CD14-positive monocyte (primary cell): ENCODE results near the gene TRDN. TPM values are rescaled to one million over a fixed set of nuclear protein-coding genes. Genes with fewer than 3 reads are reported as not detected.

Source experiments
- DNase-seq, 3 donors: peaks; one replicate each; pipeline ENCODE4 v3.0.0-alpha.2; 2011 to 2022
- H2AFZ ChIP-seq: 2 replicates; pipeline ENCODE4 v1.6.0; 2012; ENCODE audit warnings: mild to moderate bottlenecking, low read depth, low read length, inconsistent platforms; ENCODE audit not compliant: insufficient read depth, poor library complexity, severe bottlenecking
- H3K27ac ChIP-seq, 2 donors: 1 replicate in 1 of 2; 2 replicates in 1 of 2; pipeline ENCODE4 v1.5.1; 2012 to 2013; ENCODE audit warnings: low read length in 2 of 2, control low read depth in 1 of 2, inconsistent platforms in 1 of 2, low read depth in 1 of 2, mild to moderate bottlenecking in 1 of 2
- H3K27me3 ChIP-seq, 2 donors: one replicate each; pipeline versions ENCODE4 v1.6.0 to v1.6.1; 2011 to 2013; ENCODE audit warnings: low read length in 2 of 2; ENCODE audit not compliant: control insufficient read depth in 2 of 2, insufficient read depth in 2 of 2
- H3K36me3 ChIP-seq, 2 donors: replicated peaks in 1 of 2; 1 replicate in 1 of 2; 2 replicates in 1 of 2; pipeline versions ENCODE4 v1.5.1 to v1.6.1; 2012 to 2013; ENCODE audit warnings: low read length in 2 of 2, control low read depth in 1 of 2, inconsistent platforms in 1 of 2, mild to moderate bottlenecking in 1 of 2; ENCODE audit not compliant: insufficient read depth in 2 of 2, control insufficient read depth in 1 of 2
- H3K4me1 ChIP-seq, 2 donors: 1 replicate in 1 of 2; 2 replicates in 1 of 2; pipeline versions ENCODE4 v1.5.1 to v1.6.1; 2012 to 2013; ENCODE audit warnings: low read length in 2 of 2, control low read depth in 1 of 2, inconsistent platforms in 1 of 2, mild to moderate bottlenecking in 1 of 2, moderate library complexity in 1 of 2; ENCODE audit not compliant: insufficient read depth in 2 of 2, control insufficient read depth in 1 of 2
- H3K4me2 ChIP-seq: replicated peaks from 2 replicates; pipeline ENCODE3; 2012; ENCODE audit warnings: low read length, moderate library complexity, mild to moderate bottlenecking; ENCODE audit not compliant: poor library complexity, severe bottlenecking; ENCODE audit errors: extremely low read depth
- H3K4me3 ChIP-seq, 3 experiments: fragments of 200-600 bp in 1 of 3; sonication (generic) in 1 of 3; replicated peaks in 1 of 3; 1 replicate in 2 of 3; 2 replicates in 1 of 3; pipeline ENCODE4 v1.5.1; 2011 to 2013; ENCODE audit warnings: low read length in 3 of 3, mild to moderate bottlenecking in 3 of 3, control low read depth in 2 of 3, low read depth in 2 of 3, inconsistent platforms in 1 of 3, moderate library complexity in 1 of 3
- H3K79me2 ChIP-seq: 2 replicates; pipeline ENCODE4 v1.6.0; 2012; ENCODE audit warnings: mild to moderate bottlenecking, control low read depth, inconsistent platforms, low read length, moderate library complexity; ENCODE audit not compliant: insufficient read depth
- H3K9ac ChIP-seq: 2 replicates; pipeline ENCODE4 v1.6.0; 2017; ENCODE audit warnings: low read length, mild to moderate bottlenecking; ENCODE audit not compliant: insufficient read depth, poor library complexity, severe bottlenecking
- H3K9me3 ChIP-seq, 2 donors: replicated peaks in 1 of 2; 1 replicate in 1 of 2; 2 replicates in 1 of 2; pipeline versions ENCODE4 v1.5.1 to v1.6.1; 2012 to 2013; ENCODE audit warnings: low read length in 2 of 2, control low read depth in 1 of 2; ENCODE audit not compliant: control insufficient read depth in 1 of 2, insufficient read depth in 1 of 2
- H4K20me1 ChIP-seq: 2 replicates; pipeline ENCODE4 v1.6.0; 2012; ENCODE audit warnings: mild to moderate bottlenecking, low read length, control low read depth, moderate library complexity; ENCODE audit not compliant: insufficient read depth
- H3K27ac Mint-ChIP-seq, 7 donors: one replicate each; pipeline ENCODE4 v1.8.0; 2020; ENCODE audit warnings: mild to moderate bottlenecking in 7 of 7, mixed read lengths in 7 of 7, moderate library complexity in 6 of 7, inconsistent platforms in 2 of 7
- H3K27me3 Mint-ChIP-seq, 3 donors: one replicate each; pipeline ENCODE4 v1.8.0; 2021 to 2022; ENCODE audit warnings: low read depth in 3 of 3, mild to moderate bottlenecking in 3 of 3, mixed read lengths in 3 of 3, moderate library complexity in 3 of 3, inconsistent platforms in 1 of 3
- H3K36me3 Mint-ChIP-seq, 2 donors: one replicate each; pipeline ENCODE4 v1.8.0; 2020; ENCODE audit warnings: mixed read lengths in 2 of 2, inconsistent platforms in 1 of 2, mild to moderate bottlenecking in 1 of 2
- H3K4me1 Mint-ChIP-seq: one replicate; pipeline ENCODE4 v1.8.0; 2020; ENCODE audit warnings: mild to moderate bottlenecking, mixed read lengths
- H3K4me3 Mint-ChIP-seq, 2 donors: one replicate each; pipeline ENCODE4 v1.8.0; 2020; ENCODE audit warnings: mild to moderate bottlenecking in 2 of 2, mixed read lengths in 2 of 2, moderate library complexity in 1 of 2
- H3K9me3 Mint-ChIP-seq, 7 donors: one replicate each; pipeline ENCODE4 v1.8.0; 2020 to 2022; ENCODE audit warnings: mixed read lengths in 7 of 7, mild to moderate bottlenecking in 6 of 7, moderate library complexity in 6 of 7, inconsistent platforms in 2 of 7
- CTCF ChIP-seq: fragments of 200-600 bp; IDR thresholded peaks from one replicate; pipeline ENCODE4 v1.8.0; 2022; ENCODE audit warnings: antibody characterized with exemption, mild to moderate bottlenecking
- WGBS: methylation state at CpG from one replicate; pipeline ENCODE4 v1.1.5; 2013; ENCODE audit warnings: missing lambda C conversion rate; ENCODE audit not compliant: insufficient coverage; 5-methylcytosine and 5-hydroxymethylcytosine counted together
- intact Hi-C, 2 donors: fragments of 100-400 bp; cut with micrococcal nuclease; formaldehyde crosslinking; loops; one replicate each; pipeline versions ENCODE4 v1.15.0 to v1.15.1; 2023
- polyA plus RNA-seq, 3 donors: library from polyadenylated mRNA; depleted of rRNA in 1 of 3; unstranded in 2 of 3; stranded (reverse) in 1 of 3; fragments of 300-500 nt in 2 of 3; fragments of >200 nt in 1 of 3; fragmentation: Illumina TruSeq in 2 of 3; gene quantifications; 1 replicate in 2 of 3; 2 replicates in 1 of 3; pipeline ENCODE4 v1.2.3, GENCODE V29; 2012 to 2021

Gene TRDN
- polyA plus RNA-seq, 3 donors: not detected

- TF ChIP-seq CTCF: no peak
Observed at GRCh38 chr6:123570813-123571684, 65.7 kb downstream of the TRDN start.

GRCh38 chr6:123569575-123569974 is 67.2 kb downstream of the TRDN start:
- H3K27me3 Mint-ChIP-seq: peaks cover 0 to 5% (median 0%) of the 10 kb centered on the region in 3 donors
- DNase-seq: no peak
- H3K4me2 ChIP-seq: no peak overlapping the region
- no peaks in the 10 kb centered on the region for H3K4me1 ChIP-seq
- no peak overlapping the region for H3K4me3 Mint-ChIP-seq
- H3K27ac ChIP-seq: no peak overlapping the region
- peaks cover 0 to 4% (median 0%) of the 10 kb centered on the region in 7 donors for H3K9me3 Mint-ChIP-seq
- no peaks in the 10 kb centered on the region for H3K79me2 ChIP-seq
- intact Hi-C loops: no loop called here
- H3K4me3 ChIP-seq: no peak overlapping the region
- H2AFZ ChIP-seq: no peak overlapping the region
- H3K27ac Mint-ChIP-seq: no peak overlapping the region
- no peak overlapping the region for H3K9ac ChIP-seq
- no peaks in the 10 kb centered on the region for H3K27me3 ChIP-seq
- H4K20me1 ChIP-seq: no peaks in the 10 kb centered on the region
- H3K4me1 Mint-ChIP-seq: no peaks in the 10 kb centered on the region
- H3K36me3 ChIP-seq: no peaks in the 10 kb centered on the region
- no peaks in the 10 kb centered on the region for H3K36me3 Mint-ChIP-seq
- H3K9me3 ChIP-seq: no peaks in the 10 kb centered on the region
- TF ChIP-seq CTCF: no peak

More at GRCh38 chr6:123570813-123571684, 65.7 kb downstream of the TRDN start:
- H3K4me3 ChIP-seq: no peak overlapping the region
- H2AFZ ChIP-seq: no peak overlapping the region
- Mint-ChIP-seq H3K4me3 (no peak overlapping the region), H3K9me3 (peaks cover 0 to 1% (median 0%) of the 10 kb centered on the region in 7 donors), H3K27me3 (peaks cover 0 to 3% (median 0%) of the 10 kb centered on the region in 3 donors), H3K4me1 (no peaks in the 10 kb centered on the region), H3K27ac (no peak overlapping the region), H3K36me3 (no peaks in the 10 kb centered on the region)
- no peaks in the 10 kb centered on the region for H3K27me3 ChIP-seq
- no peak overlapping the region for H3K9ac ChIP-seq
- no peak overlapping the region for H3K4me2 ChIP-seq
- H4K20me1 ChIP-seq: no peaks in the 10 kb centered on the region
- H3K4me1 ChIP-seq: no peaks in the 10 kb centered on the region
- H3K79me2 ChIP-seq: no peaks in the 10 kb centered on the region
- WGBS: no CpG with 5 or more reads among the region's 7 CpGs
- H3K27ac ChIP-seq: no peak overlapping the region
- no peak for DNase-seq
- intact Hi-C loops: no loop called here
- no peaks in the 10 kb centered on the region for H3K36me3 ChIP-seq
- H3K9me3 ChIP-seq: no peaks in the 10 kb centered on the region
